ENCODE results near the gene C2orf49.

Gene C2orf49

GRCh38 chr2:105398336-105399206, 61.2 kb downstream of the C2orf49 start, which contains the start of gene FHL2:
TSS of gene FHL2 (minus strand) at chr2:105399051. CDS start at chr2:105386516, 12,535 bp downstream.
- DNase-seq (ENCODE audit: insufficient read length) (peak; percentile 72), FAIRE-seq (no peak)
- TF ChIP-seq TAF1 (IDR thresholded peaks at IDR 0.05; ENCODE audit: borderline replicate concordance, low read depth, low read length) (no peak), POLR2A (IDR thresholded peaks at IDR 0.05; ENCODE audit: low read depth, low read length) (no peak; the same call in 1 of the 2 replicates), POLR2AphosphoS5 (IDR thresholded peaks at IDR 0.05; ENCODE audit: low read depth, low read length) (no peak)

All from GM12892 (cell line).